AG10803 (cell line): ENCODE results near the gene TJAP1.
"Not testable (repeated sequence)": the region's sequence is repeated elsewhere in the genome, so short reads cannot be mapped to it uniquely, and the experiment has no call there.

Experiments used
- DNase-seq: peaks from one replicate; pipeline ENCODE4 v3.0.0; 2010; ENCODE audit warnings: low read depth
- H3K4me3 ChIP-seq: 2 replicates; pipeline ENCODE4 v1.5.1; 2011; ENCODE audit warnings: mild to moderate bottlenecking, low read length, control low read depth
- TF ChIP-seq, protein P1 (sequence below): conservative IDR thresholded peaks from 2 replicates; pipeline ENCODE4 v1.5.1; 2011; ENCODE audit warnings: mild to moderate bottlenecking, low read length, control low read depth, inconsistent platforms

The TJAP1 gene

DNA sequence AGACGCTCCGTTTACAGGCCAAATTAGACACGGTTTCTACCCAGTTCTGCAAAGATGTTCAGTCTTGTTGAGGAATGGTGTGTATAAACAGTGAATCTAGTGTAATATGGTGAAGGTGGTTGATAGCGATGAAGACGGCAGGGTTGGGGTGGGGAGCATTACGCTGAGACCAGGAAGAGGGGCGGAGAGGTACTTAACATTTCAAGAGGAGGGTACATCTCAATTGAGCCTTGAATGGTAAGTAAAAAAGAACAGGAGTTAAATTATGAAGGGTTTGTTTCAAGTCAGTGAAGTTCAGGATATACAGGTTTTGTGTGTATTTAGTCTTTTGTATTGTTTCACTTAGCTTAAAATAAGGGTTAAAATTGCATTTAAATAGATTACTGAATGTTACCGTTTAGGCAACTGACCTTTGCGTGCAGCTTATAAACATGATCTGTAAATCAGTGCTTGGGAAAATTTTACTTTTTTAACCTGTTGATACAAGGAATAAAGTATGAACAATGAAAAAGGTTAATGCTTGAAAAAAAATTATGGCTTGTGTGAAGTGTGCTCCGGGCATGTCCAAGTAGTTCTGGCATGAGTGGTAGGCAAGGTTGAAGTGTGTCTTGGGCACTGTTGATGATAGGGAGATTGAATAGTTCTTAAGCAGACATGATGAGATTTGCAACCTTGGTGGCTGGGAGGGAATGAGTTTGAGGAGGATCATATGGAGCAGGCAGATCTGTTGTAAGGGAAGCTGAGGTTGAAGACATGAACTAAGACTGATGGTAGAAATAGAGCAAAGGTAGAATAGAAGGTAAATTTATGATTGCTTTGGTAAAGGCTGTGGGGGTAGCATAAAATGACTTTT, 40.4 kb downstream of the TJAP1 start:
- peak overlapping the region; percentile 99 for H3K4me3 ChIP-seq
- TF ChIP-seq, protein P1, sequence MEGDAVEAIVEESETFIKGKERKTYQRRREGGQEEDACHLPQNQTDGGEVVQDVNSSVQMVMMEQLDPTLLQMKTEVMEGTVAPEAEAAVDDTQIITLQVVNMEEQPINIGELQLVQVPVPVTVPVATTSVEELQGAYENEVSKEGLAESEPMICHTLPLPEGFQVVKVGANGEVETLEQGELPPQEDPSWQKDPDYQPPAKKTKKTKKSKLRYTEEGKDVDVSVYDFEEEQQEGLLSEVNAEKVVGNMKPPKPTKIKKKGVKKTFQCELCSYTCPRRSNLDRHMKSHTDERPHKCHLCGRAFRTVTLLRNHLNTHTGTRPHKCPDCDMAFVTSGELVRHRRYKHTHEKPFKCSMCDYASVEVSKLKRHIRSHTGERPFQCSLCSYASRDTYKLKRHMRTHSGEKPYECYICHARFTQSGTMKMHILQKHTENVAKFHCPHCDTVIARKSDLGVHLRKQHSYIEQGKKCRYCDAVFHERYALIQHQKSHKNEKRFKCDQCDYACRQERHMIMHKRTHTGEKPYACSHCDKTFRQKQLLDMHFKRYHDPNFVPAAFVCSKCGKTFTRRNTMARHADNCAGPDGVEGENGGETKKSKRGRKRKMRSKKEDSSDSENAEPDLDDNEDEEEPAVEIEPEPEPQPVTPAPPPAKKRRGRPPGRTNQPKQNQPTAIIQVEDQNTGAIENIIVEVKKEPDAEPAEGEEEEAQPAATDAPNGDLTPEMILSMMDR: no peak
- no peak for DNase-seq

DNA sequence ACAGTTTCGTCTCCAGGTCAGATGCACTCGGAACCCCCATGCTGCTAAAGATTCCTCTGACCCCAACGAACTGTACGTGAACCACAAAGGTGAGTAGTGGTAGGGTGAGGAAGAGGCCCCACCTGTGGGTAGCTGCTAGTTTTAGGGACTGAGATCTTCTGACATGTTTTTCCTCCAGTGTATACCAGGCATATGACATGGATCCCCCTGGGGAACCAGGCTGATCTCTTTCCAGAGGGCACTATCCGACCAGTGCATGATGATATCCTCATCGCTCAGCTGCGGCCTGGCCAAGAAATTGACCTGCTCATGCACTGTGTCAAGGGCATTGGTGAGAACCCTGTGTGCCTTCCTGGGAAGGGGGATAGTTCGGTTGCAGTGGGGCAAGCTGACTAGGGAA, 42.7 kb downstream of the TJAP1 start:
- TF ChIP-seq, protein P1: no peak
- DNase-seq: no peak
- H3K4me3 ChIP-seq: no peak overlapping the region

DNA sequence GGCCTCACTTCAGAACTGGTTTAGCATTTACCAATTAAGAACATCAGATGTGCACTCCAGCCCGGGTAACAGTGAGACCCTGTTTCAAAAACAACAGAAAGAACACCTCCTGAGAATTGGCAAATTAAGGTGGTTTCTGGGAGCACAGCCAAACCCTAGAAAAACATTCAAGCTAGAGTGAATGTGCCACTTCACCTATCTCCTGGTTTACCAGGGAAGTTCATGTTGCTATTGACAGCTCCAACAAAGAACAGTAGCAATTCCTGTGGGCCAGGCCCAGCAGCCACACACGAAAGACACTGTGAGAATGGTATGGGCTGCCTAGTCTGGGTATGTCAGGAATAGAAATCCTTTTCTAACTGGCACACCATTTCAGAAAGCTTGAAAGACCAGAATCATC, 44.5 kb downstream of the TJAP1 start:
- TF ChIP-seq, protein P1: no peak
- H3K4me3 ChIP-seq: no peak overlapping the region

DNA sequence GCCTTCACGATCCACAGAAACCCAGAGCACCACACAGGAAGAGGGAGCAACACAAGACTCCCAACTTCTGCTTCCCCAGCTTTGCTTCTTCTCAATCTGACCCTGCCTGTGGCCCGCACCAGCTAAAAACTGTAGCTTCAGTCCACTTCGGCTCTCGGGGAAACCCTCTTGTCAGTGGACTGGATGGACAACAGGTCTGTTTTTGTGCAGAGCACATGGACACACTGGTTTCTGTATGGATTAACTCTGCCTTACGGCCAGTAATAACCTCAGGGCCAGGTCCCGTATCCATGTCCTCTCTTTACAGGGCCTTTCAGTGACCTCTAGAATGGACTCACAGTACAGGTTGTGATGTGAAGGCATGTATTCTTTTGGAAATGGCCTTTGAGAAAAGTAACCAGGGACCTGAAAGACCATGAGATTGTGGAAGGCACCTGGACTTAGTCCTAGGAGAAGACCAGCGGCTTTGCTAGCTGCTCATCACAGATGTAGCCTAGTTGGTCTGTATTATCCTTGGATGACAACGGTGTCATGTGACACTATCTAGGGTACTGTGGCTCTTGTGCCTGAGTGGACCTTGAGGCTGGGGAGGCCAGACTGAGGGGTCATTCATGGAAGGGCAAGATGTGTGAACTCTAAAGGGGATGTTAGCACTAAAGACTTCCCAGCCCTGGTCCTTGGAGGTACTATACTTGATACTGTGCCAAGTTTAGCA, 45.3 kb downstream of the TJAP1 start:
- H3K4me3 ChIP-seq: no peak overlapping the region
- DNase-seq: no peak
- TF ChIP-seq, protein P1: no peak

More for the DNA sequence above, 44.5 kb downstream of the TJAP1 start:
- no peak for DNase-seq

DNA sequence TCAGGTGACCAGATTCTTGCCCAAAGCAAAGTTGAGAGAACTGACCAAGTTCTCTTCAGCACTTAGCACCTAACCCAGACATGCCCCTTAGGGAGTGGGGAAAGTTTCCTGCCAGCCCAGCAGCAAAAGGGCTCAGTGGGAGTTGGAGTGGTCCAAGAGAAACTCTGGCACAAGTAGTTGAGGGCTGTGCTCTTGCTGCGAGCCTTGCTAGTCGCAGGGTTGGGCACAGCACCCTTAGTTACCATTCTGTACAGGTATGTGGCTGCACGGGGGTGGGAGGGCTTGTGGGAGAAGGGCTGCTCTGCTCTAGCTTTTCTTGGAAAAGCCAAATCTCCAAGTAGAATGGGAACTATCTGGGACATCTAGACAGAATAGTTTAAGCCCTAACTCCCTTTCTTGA, 45.9 kb downstream of the TJAP1 start:
- DNase-seq: no peak
- H3K4me3 ChIP-seq: no peak overlapping the region
- TF ChIP-seq, protein P1: no peak

DNA sequence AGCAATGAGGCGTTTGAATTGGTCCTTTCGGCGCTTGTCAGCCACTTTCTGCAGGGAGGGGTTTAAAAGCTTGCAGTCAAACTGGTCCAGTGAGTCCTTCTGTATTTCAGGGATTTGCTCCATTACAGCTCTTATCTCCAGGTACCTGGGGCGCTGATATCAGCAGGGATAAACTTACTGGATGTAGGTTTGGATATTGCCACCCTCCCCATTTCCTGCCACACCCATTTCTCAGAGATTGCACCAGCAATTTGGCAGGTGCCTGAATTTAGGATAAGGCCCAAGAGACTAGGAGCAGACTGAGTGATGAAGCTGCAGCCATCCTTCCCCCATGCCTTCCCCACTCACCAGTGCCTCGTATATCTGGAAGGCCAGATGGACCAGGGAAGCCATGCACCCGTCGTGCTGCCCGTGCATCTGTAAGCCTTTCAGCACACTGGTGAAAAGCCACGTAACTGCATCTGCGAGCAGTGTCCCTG, 47.2 kb downstream of the TJAP1 start:
- H3K4me3 ChIP-seq: no peak overlapping the region
- TF ChIP-seq, protein P1: no peak
- no peak for DNase-seq

DNA sequence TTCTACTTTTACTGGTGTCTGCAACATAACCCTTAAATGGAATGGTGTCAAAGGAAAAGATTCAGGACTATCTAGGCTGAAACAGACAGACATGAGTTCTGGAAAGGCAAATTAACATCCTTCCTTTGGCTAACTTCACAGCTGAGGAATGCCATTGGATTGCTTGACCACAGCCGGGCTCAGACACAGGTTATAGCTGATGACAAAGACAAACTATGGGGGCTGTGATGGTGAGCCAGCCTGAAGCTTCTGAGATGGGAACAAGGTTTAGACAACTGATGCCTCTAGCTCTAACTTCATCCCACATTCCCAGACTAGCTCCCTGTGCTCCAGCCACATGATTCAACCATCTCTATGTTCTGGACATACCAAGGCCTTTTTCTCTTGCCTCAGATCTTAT, 54.8 kb downstream of the TJAP1 start:
- peak; percentile 11 for DNase-seq
- no peak overlapping the region for H3K4me3 ChIP-seq
- TF ChIP-seq, protein P1: no peak

DNA sequence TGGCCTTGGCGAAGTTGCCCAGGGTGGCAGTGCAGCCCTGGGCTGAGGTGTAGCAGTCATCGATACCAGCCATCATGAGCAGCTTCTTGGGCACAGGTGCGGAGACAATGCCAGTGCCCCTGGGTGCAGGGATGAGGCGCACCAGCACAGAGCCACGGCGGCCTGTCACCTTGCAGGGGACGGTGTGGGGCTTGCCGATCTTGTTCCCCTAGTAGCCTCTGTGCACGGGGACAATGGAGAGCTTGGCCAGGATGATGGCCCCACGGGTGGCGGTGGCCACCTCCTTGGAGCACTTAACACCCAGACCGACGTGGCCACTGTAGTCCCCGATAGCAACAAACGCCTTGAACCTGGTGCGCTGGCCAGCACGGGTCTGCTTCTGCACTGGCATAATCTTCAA, 61.6 kb downstream of the TJAP1 start:
- H3K4me3 ChIP-seq, DNase-seq: not testable (repeated sequence)

DNA sequence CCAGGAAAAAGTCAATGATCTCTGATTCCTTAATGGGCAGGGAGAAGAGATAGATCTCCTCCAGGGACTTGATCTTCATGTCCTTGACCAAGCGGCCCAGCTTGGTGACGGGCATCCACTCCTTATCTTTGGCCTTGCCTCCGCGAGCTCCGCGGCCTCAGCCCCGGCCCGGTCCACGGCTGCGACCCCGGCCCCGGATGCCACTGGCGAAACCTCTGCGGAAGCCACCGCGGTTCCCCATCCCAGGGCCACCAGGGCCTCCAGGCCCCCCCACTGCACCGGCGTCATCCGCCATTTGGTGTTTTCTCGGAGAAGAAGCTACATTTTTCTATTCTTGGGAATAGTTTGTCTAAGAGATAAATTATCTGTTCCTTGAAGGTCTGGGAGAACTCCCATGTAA, 62.0 kb downstream of the TJAP1 start:
- not testable (repeated sequence) for DNase-seq, H3K4me3 ChIP-seq
